ENCODE measurements around the gene UBTF.
A peak's percentile ranks its signal among the peaks of the same experiment; 100 is the strongest.

The UBTF gene

DNA sequence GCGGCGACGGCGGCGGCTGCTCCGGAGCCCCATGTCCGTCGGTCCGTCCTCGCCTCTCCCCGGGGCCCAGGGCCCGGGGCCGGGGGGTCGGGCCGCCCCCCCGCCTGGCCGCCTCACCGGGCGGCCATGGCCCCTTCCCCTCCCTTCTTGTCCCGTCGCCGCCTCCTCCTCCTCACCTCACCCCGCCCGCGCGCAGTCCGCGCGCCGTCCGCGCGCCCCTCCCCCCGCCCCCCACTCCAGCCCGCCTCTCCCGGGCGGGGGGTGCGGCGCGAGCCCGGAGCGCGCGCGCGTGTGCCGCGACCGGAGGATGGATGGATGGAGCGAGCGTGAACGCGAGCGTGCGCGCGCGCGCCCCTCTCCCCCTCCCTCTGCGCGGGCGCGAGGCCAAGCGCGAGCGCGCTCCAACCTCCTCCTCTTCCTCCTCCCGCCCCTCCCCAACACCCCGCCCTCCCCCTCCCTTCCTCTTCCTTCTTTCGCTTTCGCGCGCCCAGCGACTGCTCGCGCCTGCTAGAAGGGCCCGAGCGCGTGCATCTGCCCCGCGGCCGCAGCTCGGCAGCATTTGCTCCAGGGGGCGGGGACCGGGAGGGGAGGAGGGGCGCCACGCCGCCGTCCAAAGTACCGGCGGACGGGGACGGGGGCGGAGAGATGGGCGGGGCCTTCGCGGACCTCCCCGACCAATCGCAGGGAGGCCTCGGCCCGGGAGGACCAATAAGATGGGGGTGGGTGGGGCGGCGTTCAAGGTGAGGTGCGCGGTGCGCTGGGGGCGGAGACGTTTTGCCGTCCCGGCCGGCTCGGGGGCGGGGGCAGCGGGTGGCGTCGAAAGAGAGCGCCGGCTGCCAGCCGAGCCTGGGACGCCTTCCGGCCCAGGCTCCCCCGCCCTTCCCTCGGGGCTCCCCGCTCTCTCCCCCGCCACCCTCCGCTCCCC lies 19.7 kb downstream of the UBTF start, which contains the start of gene ATXN7L3:
ATXN7L3 (minus strand) TSS at position 332 of the 925 bp plus-strand sequence. CDS start 1,814 bp downstream, outside the sequence.
- no peaks in the 10 kb centered on the region for H3K27me3 ChIP-seq (ENCODE audit: insufficient read depth, insufficient read length)
- peak; percentile 95 for DNase-seq (ENCODE audit: low read depth, low spot score)
- H3K36me3 ChIP-seq (ENCODE audit: insufficient read depth, insufficient read length, low read length): peaks cover 32% of the 10 kb centered on the region
- peaks cover 16% of the 10 kb centered on the region for H3K4me1 ChIP-seq (ENCODE audit: insufficient read depth, insufficient read length)
- TF ChIP-seq YY1 (IDR thresholded peaks at IDR 0.05; ENCODE audit: insufficient read depth, insufficient read length) (no peak), SUZ12 (IDR thresholded peaks at IDR 0.05; ENCODE audit: extremely low read depth, insufficient read depth, insufficient read length) (no peak), ZNF274 (IDR thresholded peaks at IDR 0.05; ENCODE audit: low read depth, low read length) (no peak)
- H3K9ac ChIP-seq (ENCODE audit: insufficient read length, low read depth): peak within 1 kb of the TSS; percentile 95
- no peaks in the 10 kb centered on the region for H3K9me3 ChIP-seq (ENCODE audit: insufficient read depth, low read length)
- H3K4me3 ChIP-seq (ENCODE audit: insufficient read length, low read depth): peak within 1 kb of the TSS; percentile 93

DNA sequence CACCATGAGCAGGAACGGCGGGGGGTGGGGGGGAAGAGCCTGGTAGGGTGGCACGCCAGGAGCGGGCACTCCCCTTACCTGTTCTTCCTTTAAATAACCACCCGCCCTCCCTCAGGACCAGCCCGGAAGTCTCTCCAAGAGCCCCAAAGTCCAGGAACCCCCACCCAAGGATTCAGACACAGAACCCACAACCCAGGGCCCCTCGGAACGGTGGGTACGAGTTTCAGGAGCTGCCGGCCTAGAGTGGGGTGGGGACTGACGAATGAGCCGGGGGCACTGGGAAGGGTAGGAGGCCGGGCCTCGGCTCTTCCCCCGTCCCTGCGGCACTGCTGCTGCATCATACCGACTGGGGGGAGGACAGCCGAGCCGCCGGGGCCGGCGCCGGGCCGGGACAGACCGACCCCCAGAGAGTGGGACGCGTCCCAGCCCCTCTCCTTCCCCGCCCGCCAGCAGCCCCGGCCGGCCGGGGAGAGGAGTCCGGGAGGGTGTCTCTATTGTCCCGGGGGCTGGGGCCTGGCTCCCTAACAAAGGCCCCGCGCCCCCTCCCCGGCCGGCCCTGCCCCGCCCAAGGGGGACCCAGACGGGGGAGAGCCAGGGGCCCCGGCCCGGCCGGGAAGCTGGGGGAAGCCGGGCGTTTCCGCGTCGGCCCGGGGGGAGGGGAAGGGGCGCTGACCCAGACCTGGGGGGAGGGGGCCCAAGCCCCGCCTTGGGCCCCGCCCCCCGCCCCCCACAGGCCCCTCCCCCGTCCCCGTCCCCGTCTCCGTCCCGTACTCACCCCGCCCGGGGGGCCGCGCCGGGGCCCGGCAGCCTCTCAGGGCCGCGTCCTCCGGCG lies 20.5 kb downstream of the UBTF start:
- Histone ChIP-seq H3K9ac (ENCODE audit: insufficient read length, low read depth) (peak overlapping the region; percentile 95), H3K4me1 (ENCODE audit: insufficient read depth, insufficient read length) (peaks cover 18% of the 10 kb centered on the region), H3K4me3 (ENCODE audit: insufficient read length, low read depth) (peak overlapping the region; percentile 93), H3K27me3 (ENCODE audit: insufficient read depth, insufficient read length) (no peaks in the 10 kb centered on the region), H3K36me3 (ENCODE audit: insufficient read depth, insufficient read length, low read length) (peaks cover 41% of the 10 kb centered on the region), H3K9me3 (ENCODE audit: insufficient read depth, low read length) (no peaks in the 10 kb centered on the region)
- no peak for DNase-seq (ENCODE audit: low read depth, low spot score)
- TF ChIP-seq YY1 (IDR thresholded peaks at IDR 0.05; ENCODE audit: insufficient read depth, insufficient read length) (no peak), SUZ12 (IDR thresholded peaks at IDR 0.05; ENCODE audit: extremely low read depth, insufficient read depth, insufficient read length) (no peak), ZNF274 (IDR thresholded peaks at IDR 0.05; ENCODE audit: low read depth, low read length) (no peak)

DNA sequence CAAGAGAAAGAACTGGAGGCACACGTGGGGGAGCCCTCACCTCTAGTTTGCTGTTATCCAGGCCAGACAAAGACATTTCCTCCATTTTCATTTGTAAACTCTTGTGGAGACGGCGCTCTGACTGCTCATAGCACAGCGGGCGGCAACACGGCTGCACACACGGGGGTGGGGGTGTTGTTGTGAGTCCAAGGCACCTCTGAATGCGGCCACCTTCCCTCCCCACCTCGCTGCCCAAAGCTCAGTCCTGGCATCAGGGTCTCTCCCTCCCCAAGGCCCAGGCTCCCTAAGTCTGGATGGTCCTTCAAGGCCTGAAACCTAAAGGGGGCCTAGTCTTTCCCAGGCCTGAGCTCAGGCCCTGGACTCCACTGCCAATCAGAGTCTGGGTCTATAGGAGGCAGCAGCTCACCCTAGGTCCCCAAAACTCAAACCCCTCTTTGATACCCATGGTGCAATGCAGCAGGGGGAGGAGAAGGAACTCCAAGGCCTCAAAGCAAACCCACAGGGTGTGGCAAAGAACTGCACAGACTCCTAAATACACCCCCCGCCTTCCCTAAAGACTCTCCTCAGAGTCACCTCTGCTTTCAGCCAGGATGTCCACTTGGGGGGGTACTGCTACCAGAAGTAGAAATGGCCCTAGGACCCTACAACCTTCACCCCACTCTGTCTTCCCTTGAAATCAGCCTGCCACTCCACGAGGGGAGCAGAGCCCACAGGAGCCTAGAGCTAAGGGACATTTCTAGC lies 21.3 kb downstream of the UBTF start:
- Histone ChIP-seq H3K36me3 (ENCODE audit: insufficient read depth, insufficient read length, low read length) (peaks cover 49% of the 10 kb centered on the region), H3K27me3 (ENCODE audit: insufficient read depth, insufficient read length) (no peaks in the 10 kb centered on the region), H3K4me3 (ENCODE audit: insufficient read length, low read depth) (peak overlapping the region; percentile 93), H3K9ac (ENCODE audit: insufficient read length, low read depth) (peak overlapping the region; percentile 95), H3K4me1 (ENCODE audit: insufficient read depth, insufficient read length) (peaks cover 24% of the 10 kb centered on the region), H3K9me3 (ENCODE audit: insufficient read depth, low read length) (no peaks in the 10 kb centered on the region)
- no peak for TF ChIP-seq YY1 (IDR thresholded peaks at IDR 0.05; ENCODE audit: insufficient read depth, insufficient read length)
- no peak for TF ChIP-seq SUZ12 (IDR thresholded peaks at IDR 0.05; ENCODE audit: extremely low read depth, insufficient read depth, insufficient read length)
- TF ChIP-seq ZNF274 (IDR thresholded peaks at IDR 0.05; ENCODE audit: low read depth, low read length): no peak
- DNase-seq (ENCODE audit: low read depth, low spot score): no peak

DNA sequence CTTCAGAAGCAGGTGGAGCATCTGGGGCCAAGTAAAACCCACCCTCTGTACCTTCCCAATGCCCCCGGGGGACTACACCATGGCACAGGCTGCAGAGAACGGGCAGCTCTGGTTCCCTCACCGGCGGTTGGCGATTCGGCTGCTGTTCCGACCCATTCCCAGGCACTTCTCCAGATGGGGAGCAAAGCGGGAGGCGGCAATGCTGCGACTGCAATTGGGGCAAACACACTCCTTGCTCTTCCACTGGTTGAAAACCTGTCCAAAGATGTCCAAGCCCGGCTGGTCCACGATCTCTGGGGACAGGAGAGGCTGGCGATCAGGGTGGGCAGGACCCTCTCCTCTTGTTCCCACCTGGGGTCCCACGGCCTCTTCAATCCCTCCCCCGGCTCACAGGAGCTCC lies 22.4 kb downstream of the UBTF start:
- TF ChIP-seq YY1 (IDR thresholded peaks at IDR 0.05; ENCODE audit: insufficient read depth, insufficient read length) (no peak), ZNF274 (IDR thresholded peaks at IDR 0.05; ENCODE audit: low read depth, low read length) (no peak)
- Histone ChIP-seq H3K27me3 (ENCODE audit: insufficient read depth, insufficient read length) (no peaks in the 10 kb centered on the region), H3K36me3 (ENCODE audit: insufficient read depth, insufficient read length, low read length) (peaks cover 59% of the 10 kb centered on the region), H3K9ac (ENCODE audit: insufficient read length, low read depth) (peak overlapping the region; percentile 65), H3K9me3 (ENCODE audit: insufficient read depth, low read length) (no peaks in the 10 kb centered on the region), H3K4me1 (ENCODE audit: insufficient read depth, insufficient read length) (peaks cover 31% of the 10 kb centered on the region), H3K4me3 (ENCODE audit: insufficient read length, low read depth) (no peak overlapping the region)
- no peak for DNase-seq (ENCODE audit: low read depth, low spot score)

DNA sequence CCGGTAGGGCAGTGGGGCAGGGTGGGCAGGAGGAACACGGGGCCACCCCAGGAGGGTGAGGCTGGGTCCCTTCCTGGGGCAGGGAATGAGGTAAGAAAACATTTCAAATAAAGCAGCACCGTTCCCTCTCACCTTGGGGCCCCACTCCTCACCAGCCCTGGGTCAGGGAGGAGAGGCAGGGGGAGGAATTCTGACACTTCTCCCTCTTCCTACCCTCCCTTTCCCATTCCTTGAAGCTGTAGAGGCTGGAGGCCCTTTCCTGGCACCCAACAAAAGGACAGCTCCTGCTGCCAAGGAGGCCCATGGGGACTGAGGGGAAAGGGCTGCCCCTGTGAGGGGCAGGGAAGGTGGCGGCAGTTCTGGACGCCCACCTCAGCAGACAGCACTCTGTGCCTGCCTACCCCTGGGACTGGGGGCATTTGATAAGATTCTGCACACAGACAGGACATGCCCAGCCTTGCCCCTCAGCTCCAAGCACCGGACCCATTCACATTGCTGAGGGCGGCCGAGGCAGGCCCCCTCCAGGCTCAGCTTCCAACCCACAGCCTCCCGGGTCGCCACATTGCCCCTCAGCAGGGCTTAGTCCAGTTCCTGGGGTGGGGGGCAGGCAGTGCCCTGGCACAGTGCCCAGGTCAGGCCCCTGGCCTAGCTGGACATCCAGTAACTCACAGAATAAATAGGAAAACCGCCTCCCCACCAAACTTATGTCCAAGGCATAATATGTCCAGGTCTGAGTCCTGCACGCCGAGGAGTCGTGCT lies 26.0 kb downstream of the UBTF start:
- peaks cover 30% of the 10 kb centered on the region for H3K4me1 ChIP-seq (ENCODE audit: insufficient read depth, insufficient read length)
- no peaks in the 10 kb centered on the region for H3K27me3 ChIP-seq (ENCODE audit: insufficient read depth, insufficient read length)
- H3K4me3 ChIP-seq (ENCODE audit: insufficient read length, low read depth): no peak overlapping the region
- no peaks in the 10 kb centered on the region for H3K9me3 ChIP-seq (ENCODE audit: insufficient read depth, low read length)
- H3K36me3 ChIP-seq (ENCODE audit: insufficient read depth, insufficient read length, low read length): peaks cover 88% of the 10 kb centered on the region
- no peak for TF ChIP-seq ZNF274 (IDR thresholded peaks at IDR 0.05; ENCODE audit: low read depth, low read length)
- no peak for TF ChIP-seq SUZ12 (IDR thresholded peaks at IDR 0.05; ENCODE audit: extremely low read depth, insufficient read depth, insufficient read length)
- no peak for TF ChIP-seq YY1 (IDR thresholded peaks at IDR 0.05; ENCODE audit: insufficient read depth, insufficient read length)
- no peak for DNase-seq (ENCODE audit: low read depth, low spot score)
- peak overlapping the region; percentile 39 for H3K9ac ChIP-seq (ENCODE audit: insufficient read length, low read depth)

DNA sequence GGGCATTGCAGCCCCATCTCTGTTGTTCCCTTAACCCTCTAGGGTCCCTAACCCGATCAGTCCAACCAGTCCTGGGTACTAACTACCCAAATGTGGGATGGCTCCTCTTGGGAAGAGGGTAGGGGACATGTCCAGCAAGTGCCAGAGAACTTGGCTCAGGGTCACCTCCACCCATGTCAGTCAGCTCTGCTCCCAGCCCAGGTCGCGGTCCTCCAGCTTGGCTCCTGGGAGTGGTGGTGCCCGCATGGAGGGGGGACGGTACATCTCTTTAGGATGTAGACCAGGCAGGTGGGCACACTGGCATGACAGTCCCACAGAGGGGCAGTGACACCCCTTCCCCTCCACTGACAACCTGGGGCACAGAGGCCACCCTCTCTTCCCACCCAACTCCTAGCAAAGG lies 26.7 kb downstream of the UBTF start:
- Histone ChIP-seq H3K4me1 (ENCODE audit: insufficient read depth, insufficient read length) (peaks cover 26% of the 10 kb centered on the region), H3K4me3 (ENCODE audit: insufficient read length, low read depth) (no peak overlapping the region), H3K9me3 (ENCODE audit: insufficient read depth, low read length) (no peaks in the 10 kb centered on the region), H3K27me3 (ENCODE audit: insufficient read depth, insufficient read length) (no peaks in the 10 kb centered on the region), H3K36me3 (ENCODE audit: insufficient read depth, insufficient read length, low read length) (peaks cover 90% of the 10 kb centered on the region), H3K9ac (ENCODE audit: insufficient read length, low read depth) (peak overlapping the region; percentile 15)
- TF ChIP-seq ZNF274 (IDR thresholded peaks at IDR 0.05; ENCODE audit: low read depth, low read length) (no peak), SUZ12 (IDR thresholded peaks at IDR 0.05; ENCODE audit: extremely low read depth, insufficient read depth, insufficient read length) (no peak), YY1 (IDR thresholded peaks at IDR 0.05; ENCODE audit: insufficient read depth, insufficient read length) (no peak)
- DNase-seq (ENCODE audit: low read depth, low spot score): no peak
